Adrenal gland (tissue), 5 donors: Measurements from ENCODE around the gene FGF14.

Experiments used
- CTCF ChIP-seq, 6 experiments: fragments of 450-650 bp in 4 of 6; fragments of 200-600 bp in 2 of 6; sonication (generic) in 1 of 6; IDR thresholded peaks; 1 replicate in 5 of 6; 2 replicates in 1 of 6; pipeline versions ENCODE4 v1.5.1 to v1.8.0; 2016 to 2021; ENCODE audit warnings: antibody characterized with exemption in 6 of 6, mild to moderate bottlenecking in 2 of 6, moderate library complexity in 1 of 6
- POLR2A ChIP-seq, 2 donors: fragments of 450-650 bp; IDR thresholded peaks; one replicate each; pipeline ENCODE4 v1.6.1; 2017; ENCODE audit warnings: antibody characterized with exemption in 2 of 2, mild to moderate bottlenecking in 2 of 2, moderate library complexity in 1 of 2
- donor health status: DM: no; HTN: no; CAD: no.

GRCh38 chr13:102261316-102261715 lies 140.5 kb downstream of the FGF14 start:
- TF ChIP-seq CTCF (IDR thresholded peaks at IDR 0.05) (no peak), POLR2A (IDR thresholded peaks at IDR 0.05) (no peak)
